Suprapubic skin (tissue), 4 donors: ENCODE results near the gene FAM222A. TPM values are rescaled to one million over a fixed set of nuclear protein-coding genes. Genes with fewer than 3 reads are reported as not detected.
A peak's percentile ranks its signal among the peaks of the same experiment; 100 is the strongest.

Experiments used
- DNase-seq, 2 donors: peaks; one replicate each; pipeline ENCODE4 v3.0.0-alpha.2; 2019; ENCODE audit warnings: low spot score in 2 of 2
- H3K27ac ChIP-seq: fragments of 200-600 bp; sonication (generic); one replicate; pipeline ENCODE4 v1.5.1; 2019
- H3K27me3 ChIP-seq: fragments of 200-600 bp; sonication (generic); one replicate; pipeline ENCODE4 v1.5.1; 2019
- H3K36me3 ChIP-seq: fragments of 200-600 bp; sonication (generic); one replicate; pipeline ENCODE4 v1.5.1; 2019
- H3K4me1 ChIP-seq: fragments of 200-600 bp; sonication (generic); one replicate; pipeline ENCODE4 v1.5.1; 2019
- H3K4me3 ChIP-seq: fragments of 200-600 bp; sonication (generic); one replicate; pipeline ENCODE4 v1.5.1; 2019; ENCODE audit warnings: mild to moderate bottlenecking
- H3K9me3 ChIP-seq: fragments of 200-600 bp; sonication (generic); one replicate; pipeline ENCODE4 v1.5.1; 2019
- CTCF ChIP-seq, 2 donors: fragments of 200-600 bp in 1 of 2; fragments of 450-650 bp in 1 of 2; sonication (generic) in 1 of 2; IDR thresholded peaks; one replicate each; pipeline ENCODE4 v1.5.1; 2016 to 2019; ENCODE audit warnings: antibody characterized with exemption in 2 of 2, mild to moderate bottlenecking in 1 of 2, moderate library complexity in 1 of 2
- EP300 ChIP-seq: sonication (generic); formaldehyde crosslinking; IDR thresholded peaks from one replicate; pipeline ENCODE4 v1.6.1; 2017; ENCODE audit warnings: antibody characterized with exemption
- POLR2A ChIP-seq, 2 donors: fragments of 450-650 bp; IDR thresholded peaks; one replicate each; pipeline ENCODE4 v1.6.1; 2017; ENCODE audit warnings: antibody characterized with exemption in 2 of 2, mild to moderate bottlenecking in 2 of 2, moderate library complexity in 2 of 2
- POLR2AphosphoS5 ChIP-seq, 3 donors: sonication (generic); formaldehyde crosslinking; IDR thresholded peaks; one replicate each; pipeline ENCODE4 v1.6.1; 2017; ENCODE audit warnings: antibody characterized with exemption in 3 of 3
- WGBS: methylation state at CpG from one replicate; pipeline ENCODE4 v1.1.5; 2018; 5-methylcytosine and 5-hydroxymethylcytosine counted together
- total RNA-seq, 4 donors: library from RNA; depleted of rRNA; stranded (reverse); fragments of >200 nt; gene quantifications; one replicate each; pipeline ENCODE4 v1.1.0, GENCODE V29; 2016

FAM222A gene
- total RNA-seq: 1 to 10 TPM; 3.9 to 8.5 (median 6.6) TPM

GRCh38 chr12:109713187-109714070 is at the start of gene FAM222A:
TSS of gene FAM222A (plus strand) at chr12:109713825. CDS start at chr12:109744147, 30,322 bp downstream.
- Histone ChIP-seq H3K27me3 (peaks cover 45% of the 10 kb centered on the region), H3K27ac (peak within 1 kb of the TSS; percentile 7), H3K36me3 (no peaks in the 10 kb centered on the region), H3K4me3 (peak within 1 kb of the TSS; percentile 75), H3K9me3 (no peaks in the 10 kb centered on the region), H3K4me1 (peaks cover 48% of the 10 kb centered on the region)
- WGBS: 2% methylated on average over 32 of the region's 88 CpGs
- TF ChIP-seq EP300: no peak
- TF ChIP-seq POLR2AphosphoS5 (IDR thresholded peaks at IDR 0.05): peak in 2 of 3 donors; percentile 40 to 69
- peak in 1 of 2 donors; percentile 77 for TF ChIP-seq POLR2A (IDR thresholded peaks at IDR 0.05)
- peak; percentile 96 to 97 for DNase-seq

- H3K4me3 ChIP-seq: no peak overlapping the region
- no peak for DNase-seq
- H3K36me3 ChIP-seq: no peaks in the 10 kb centered on the region
- H3K9me3 ChIP-seq: no peaks in the 10 kb centered on the region
- no peak for TF ChIP-seq POLR2A (IDR thresholded peaks at IDR 0.05)
- TF ChIP-seq CTCF (IDR thresholded peaks at IDR 0.05): no peak
- TF ChIP-seq EP300: no peak
- TF ChIP-seq POLR2AphosphoS5 (IDR thresholded peaks at IDR 0.05): no peak
- peaks cover 20% of the 10 kb centered on the region for H3K27me3 ChIP-seq
- no peaks in the 10 kb centered on the region for H3K4me1 ChIP-seq
- H3K27ac ChIP-seq: no peak overlapping the region
- 77% methylated on average over 2 of the region's 2 CpGs for WGBS
These were observed 49.2 kb upstream of the FAM222A start for GRCh38 chr12:109664402-109664801.

GRCh38 chr12:109666068-109666467 is 47.6 kb upstream of the FAM222A start:
- H3K9me3 ChIP-seq: no peaks in the 10 kb centered on the region
- no peak overlapping the region for H3K4me3 ChIP-seq
- TF ChIP-seq POLR2A (IDR thresholded peaks at IDR 0.05) (no peak), EP300 (no peak), CTCF (IDR thresholded peaks at IDR 0.05) (no peak), POLR2AphosphoS5 (IDR thresholded peaks at IDR 0.05) (no peak)
- H3K27ac ChIP-seq: no peak overlapping the region
- no peaks in the 10 kb centered on the region for H3K4me1 ChIP-seq
- no peaks in the 10 kb centered on the region for H3K36me3 ChIP-seq
- DNase-seq: no peak
- WGBS: 67% methylated on average over 1 of the region's 1 CpG
- peaks cover 37% of the 10 kb centered on the region for H3K27me3 ChIP-seq

- Histone ChIP-seq H3K27ac (no peak overlapping the region), H3K4me3 (no peak overlapping the region), H3K27me3 (peaks cover 36% of the 10 kb centered on the region), H3K9me3 (no peaks in the 10 kb centered on the region), H3K4me1 (no peaks in the 10 kb centered on the region), H3K36me3 (no peaks in the 10 kb centered on the region)
- 26% methylated on average over 10 of the region's 10 CpGs for WGBS
- no peak for TF ChIP-seq POLR2AphosphoS5 (IDR thresholded peaks at IDR 0.05)
- TF ChIP-seq CTCF (IDR thresholded peaks at IDR 0.05): no peak
- no peak for TF ChIP-seq POLR2A (IDR thresholded peaks at IDR 0.05)
- TF ChIP-seq EP300: no peak
- DNase-seq: no peak
These were observed 42.9 kb upstream of the FAM222A start for GRCh38 chr12:109670731-109671130.

- Histone ChIP-seq H3K4me1 (no peaks in the 10 kb centered on the region), H3K9me3 (no peaks in the 10 kb centered on the region), H3K27me3 (peaks cover 38% of the 10 kb centered on the region), H3K4me3 (no peak overlapping the region), H3K36me3 (no peaks in the 10 kb centered on the region), H3K27ac (no peak overlapping the region)
- DNase-seq: no peak
- no peak for TF ChIP-seq POLR2A (IDR thresholded peaks at IDR 0.05)
- WGBS: 72% methylated on average over 3 of the region's 3 CpGs
These were observed 42.1 kb upstream of the FAM222A start for GRCh38 chr12:109671502-109671901.

- no peaks in the 10 kb centered on the region for H3K4me1 ChIP-seq
- peaks cover 30% of the 10 kb centered on the region for H3K27me3 ChIP-seq
- no peak overlapping the region for H3K4me3 ChIP-seq
- no peak for TF ChIP-seq CTCF (IDR thresholded peaks at IDR 0.05)
- no peak for TF ChIP-seq POLR2AphosphoS5 (IDR thresholded peaks at IDR 0.05)
- TF ChIP-seq POLR2A (IDR thresholded peaks at IDR 0.05): no peak
- no peak for TF ChIP-seq EP300
- no peak for DNase-seq
- 88% methylated on average over 3 of the region's 3 CpGs for WGBS
- no peaks in the 10 kb centered on the region for H3K36me3 ChIP-seq
- H3K9me3 ChIP-seq: no peaks in the 10 kb centered on the region
- no peak overlapping the region for H3K27ac ChIP-seq
These were observed 40.2 kb upstream of the FAM222A start for GRCh38 chr12:109673379-109673778.
